GM18951 (cell line): Measurements from ENCODE around the gene CCNA1.

Experiments
- POLR2A ChIP-seq: IDR thresholded peaks from 4 replicates; pipeline ENCODE4 v1.6.1; 2011; ENCODE audit warnings: mild to moderate bottlenecking; ENCODE audit not compliant: insufficient read length, insufficient read depth; ENCODE audit errors: extremely low read depth
- in situ Hi-C: fragments of 300-500 bp; cut with MboI; formaldehyde crosslinking; loops from one replicate; pipeline ENCODE4 v1.12.0; 2022; ENCODE audit warnings: low sequenced_read_pairs, mixed read lengths, inconsistent platforms; ENCODE audit not compliant: unreplicated experiment

The CCNA1 gene

DNA sequence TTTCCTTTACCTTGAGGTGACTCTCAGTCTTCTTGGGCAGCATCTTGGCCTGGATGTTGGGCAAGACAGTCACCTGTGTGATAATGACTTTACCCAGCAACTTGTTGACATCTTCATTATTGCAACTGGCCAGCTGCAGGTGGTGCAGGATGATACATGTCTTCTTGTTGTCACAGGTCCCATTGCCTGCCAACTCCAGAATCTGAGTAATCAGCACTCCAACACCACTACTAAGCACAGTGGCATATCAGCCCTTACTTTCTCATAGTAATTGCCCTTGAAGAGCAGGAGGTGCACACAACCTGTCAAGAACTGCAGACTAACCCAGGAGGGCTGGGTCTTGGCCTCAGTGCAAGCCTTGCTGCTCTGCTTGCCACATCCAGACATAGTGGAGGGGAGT lies 57.8 kb downstream of the CCNA1 start:
- in situ Hi-C loops, result no loop called here
- TF ChIP-seq POLR2A, result no peak
